ENCODE results near the gene TRNAU1AP.

TRNAU1AP gene

GRCh38 chr1:28551381-28551780 is 1.5 kb upstream of the TRNAU1AP start:
- H2BK15ac ChIP-seq (replicated peaks; ENCODE audit: low read depth): no peak overlapping the region
- no peak overlapping the region for H3K56ac ChIP-seq (ENCODE audit: low read length)
- no peaks in the 10 kb centered on the region for H3K36me3 ChIP-seq (ENCODE audit: control insufficient read depth, insufficient read depth, low read length)
- no CpG with 5 or more reads among the region's 6 CpGs for WGBS (ENCODE audit: extremely low coverage, insufficient coverage, low lambda C conversion rate)
- H3K4me2 ChIP-seq (ENCODE audit: low read length): no peak overlapping the region
- no peak overlapping the region for H4K8ac ChIP-seq (ENCODE audit: low read depth, low read length)
- peaks cover 2% of the 10 kb centered on the region for H3K79me2 ChIP-seq (ENCODE audit: control insufficient read depth, insufficient read depth, low read length)
- no peak overlapping the region for H2AK5ac ChIP-seq (ENCODE audit: low read length)
- H3K4me3 ChIP-seq (ENCODE audit: low read length): no peak overlapping the region
- no peak overlapping the region for H2BK5ac ChIP-seq (ENCODE audit: low read length)
- no peak overlapping the region for H3K4ac ChIP-seq (ENCODE audit: low read depth, low read length)
- H3K27ac ChIP-seq (ENCODE audit: low read depth, low read length): no peak overlapping the region
- no peak overlapping the region for H3K23ac ChIP-seq (ENCODE audit: low read length)
- no peak overlapping the region for H3K18ac ChIP-seq (ENCODE audit: low read length)
- no peak for DNase-seq
- no peak overlapping the region for H3K9ac ChIP-seq (ENCODE audit: low read length)
- no peaks in the 10 kb centered on the region for H3K27me3 ChIP-seq (ENCODE audit: insufficient read depth, low read length, poor library complexity)
- no peak overlapping the region for H2BK120ac ChIP-seq (ENCODE audit: low read depth, low read length)
- no peaks in the 10 kb centered on the region for H3K4me1 ChIP-seq (ENCODE audit: control insufficient read depth, low read depth, low read length)
- peaks cover 2% of the 10 kb centered on the region for H3K79me1 ChIP-seq (ENCODE audit: low read length)
- H4K5ac ChIP-seq (ENCODE audit: low read length): no peak overlapping the region

- Histone ChIP-seq H2AK5ac (ENCODE audit: low read length) (no peak overlapping the region), H2BK5ac (ENCODE audit: low read length) (no peak overlapping the region), H3K18ac (ENCODE audit: low read length) (no peak overlapping the region), H3K36me3 (ENCODE audit: control insufficient read depth, insufficient read depth, low read length) (peaks cover 12% of the 10 kb centered on the region), H3K4ac (ENCODE audit: low read depth, low read length) (no peak overlapping the region), H2BK120ac (ENCODE audit: low read depth, low read length) (no peak overlapping the region), H4K8ac (ENCODE audit: low read depth, low read length) (no peak overlapping the region), H3K4me3 (ENCODE audit: low read length) (no peak overlapping the region), H3K27ac (ENCODE audit: low read depth, low read length) (no peak overlapping the region), H4K5ac (ENCODE audit: low read length) (no peak overlapping the region), H3K9ac (ENCODE audit: low read length) (no peak overlapping the region), H3K23ac (ENCODE audit: low read length) (no peak overlapping the region), H2BK15ac (replicated peaks; ENCODE audit: low read depth) (no peak overlapping the region), H3K4me2 (ENCODE audit: low read length) (no peak overlapping the region), H3K79me2 (ENCODE audit: control insufficient read depth, insufficient read depth, low read length) (no peaks in the 10 kb centered on the region), H3K56ac (ENCODE audit: low read length) (no peak overlapping the region), H3K4me1 (ENCODE audit: control insufficient read depth, low read depth, low read length) (no peaks in the 10 kb centered on the region), H3K27me3 (ENCODE audit: insufficient read depth, low read length, poor library complexity) (no peaks in the 10 kb centered on the region), H3K79me1 (ENCODE audit: low read length) (no peaks in the 10 kb centered on the region)
- no CpG with 5 or more reads among the region's 3 CpGs for WGBS (ENCODE audit: extremely low coverage, insufficient coverage, low lambda C conversion rate)
- no peak for DNase-seq
Measured at GRCh38 chr1:28560886-28561285, 8.0 kb downstream of the TRNAU1AP start.

- Histone ChIP-seq H3K36me3 (ENCODE audit: control insufficient read depth, insufficient read depth, low read length) (peaks cover 18% of the 10 kb centered on the region), H4K8ac (ENCODE audit: low read depth, low read length) (no peak overlapping the region), H2BK15ac (replicated peaks; ENCODE audit: low read depth) (no peak overlapping the region), H4K5ac (ENCODE audit: low read length) (no peak overlapping the region), H3K18ac (ENCODE audit: low read length) (no peak overlapping the region), H3K79me1 (ENCODE audit: low read length) (no peaks in the 10 kb centered on the region), H3K56ac (ENCODE audit: low read length) (no peak overlapping the region), H3K23ac (ENCODE audit: low read length) (no peak overlapping the region), H2BK5ac (ENCODE audit: low read length) (no peak overlapping the region), H3K27me3 (ENCODE audit: insufficient read depth, low read length, poor library complexity) (no peaks in the 10 kb centered on the region), H3K4me3 (ENCODE audit: low read length) (no peak overlapping the region), H2BK120ac (ENCODE audit: low read depth, low read length) (no peak overlapping the region), H3K4me2 (ENCODE audit: low read length) (no peak overlapping the region), H3K9ac (ENCODE audit: low read length) (no peak overlapping the region), H3K4ac (ENCODE audit: low read depth, low read length) (no peak overlapping the region), H3K27ac (ENCODE audit: low read depth, low read length) (no peak overlapping the region), H3K4me1 (ENCODE audit: control insufficient read depth, low read depth, low read length) (no peaks in the 10 kb centered on the region), H2AK5ac (ENCODE audit: low read length) (no peak overlapping the region), H3K79me2 (ENCODE audit: control insufficient read depth, insufficient read depth, low read length) (no peaks in the 10 kb centered on the region)
- DNase-seq: no peak
Measured at GRCh38 chr1:28564310-28564709, 11.4 kb downstream of the TRNAU1AP start.

GRCh38 chr1:28565040-28565439 is 12.2 kb downstream of the TRNAU1AP start:
- Histone ChIP-seq H3K56ac (ENCODE audit: low read length) (no peak overlapping the region), H3K18ac (ENCODE audit: low read length) (no peak overlapping the region)

GRCh38 chr1:28565726-28566125 is 12.8 kb downstream of the TRNAU1AP start:
- Histone ChIP-seq H3K27ac (ENCODE audit: low read depth, low read length) (no peak overlapping the region), H2BK120ac (ENCODE audit: low read depth, low read length) (no peak overlapping the region), H3K18ac (ENCODE audit: low read length) (no peak overlapping the region), H3K4me2 (ENCODE audit: low read length) (no peak overlapping the region), H3K4ac (ENCODE audit: low read depth, low read length) (no peak overlapping the region), H3K4me1 (ENCODE audit: control insufficient read depth, low read depth, low read length) (no peaks in the 10 kb centered on the region), H2BK5ac (ENCODE audit: low read length) (no peak overlapping the region), H3K79me2 (ENCODE audit: control insufficient read depth, insufficient read depth, low read length) (no peaks in the 10 kb centered on the region), H3K56ac (ENCODE audit: low read length) (no peak overlapping the region), H3K79me1 (ENCODE audit: low read length) (no peaks in the 10 kb centered on the region), H3K9ac (ENCODE audit: low read length) (no peak overlapping the region), H3K4me3 (ENCODE audit: low read length) (no peak overlapping the region), H2BK15ac (replicated peaks; ENCODE audit: low read depth) (no peak overlapping the region), H3K23ac (ENCODE audit: low read length) (no peak overlapping the region), H2AK5ac (ENCODE audit: low read length) (no peak overlapping the region), H4K5ac (ENCODE audit: low read length) (no peak overlapping the region), H3K27me3 (ENCODE audit: insufficient read depth, low read length, poor library complexity) (no peaks in the 10 kb centered on the region), H4K8ac (ENCODE audit: low read depth, low read length) (no peak overlapping the region), H3K36me3 (ENCODE audit: control insufficient read depth, insufficient read depth, low read length) (peaks cover 17% of the 10 kb centered on the region)
- no CpG with 5 or more reads among the region's 6 CpGs for WGBS (ENCODE audit: extremely low coverage, insufficient coverage, low lambda C conversion rate)
- no peak for DNase-seq

More at GRCh38 chr1:28565040-28565439, 12.2 kb downstream of the TRNAU1AP start:
- H4K5ac ChIP-seq (ENCODE audit: low read length): no peak overlapping the region
- no CpG with 5 or more reads among the region's 7 CpGs for WGBS (ENCODE audit: extremely low coverage, insufficient coverage, low lambda C conversion rate)
- DNase-seq: no peak
- H3K4me2 ChIP-seq (ENCODE audit: low read length): no peak overlapping the region
- H3K23ac ChIP-seq (ENCODE audit: low read length): no peak overlapping the region
- no peak overlapping the region for H3K4me3 ChIP-seq (ENCODE audit: low read length)
- H4K8ac ChIP-seq (ENCODE audit: low read depth, low read length): no peak overlapping the region
- no peak overlapping the region for H3K9ac ChIP-seq (ENCODE audit: low read length)
- no peak overlapping the region for H2BK120ac ChIP-seq (ENCODE audit: low read depth, low read length)
- H3K79me1 ChIP-seq (ENCODE audit: low read length): no peaks in the 10 kb centered on the region
- H2AK5ac ChIP-seq (ENCODE audit: low read length): no peak overlapping the region
- peaks cover 18% of the 10 kb centered on the region for H3K36me3 ChIP-seq (ENCODE audit: control insufficient read depth, insufficient read depth, low read length)
- H3K79me2 ChIP-seq (ENCODE audit: control insufficient read depth, insufficient read depth, low read length): no peaks in the 10 kb centered on the region
- H2BK15ac ChIP-seq (replicated peaks; ENCODE audit: low read depth): no peak overlapping the region
- H3K27ac ChIP-seq (ENCODE audit: low read depth, low read length): no peak overlapping the region
- H2BK5ac ChIP-seq (ENCODE audit: low read length): no peak overlapping the region
- no peaks in the 10 kb centered on the region for H3K27me3 ChIP-seq (ENCODE audit: insufficient read depth, low read length, poor library complexity)
- H3K4me1 ChIP-seq (ENCODE audit: control insufficient read depth, low read depth, low read length): no peaks in the 10 kb centered on the region
- H3K4ac ChIP-seq (ENCODE audit: low read depth, low read length): no peak overlapping the region

- Histone ChIP-seq H2AK5ac (ENCODE audit: low read length) (no peak overlapping the region), H2BK15ac (replicated peaks; ENCODE audit: low read depth) (no peak overlapping the region), H3K4ac (ENCODE audit: low read depth, low read length) (no peak overlapping the region), H3K56ac (ENCODE audit: low read length) (no peak overlapping the region), H2BK5ac (ENCODE audit: low read length) (no peak overlapping the region), H3K36me3 (ENCODE audit: control insufficient read depth, insufficient read depth, low read length) (peaks cover 14% of the 10 kb centered on the region), H3K23ac (ENCODE audit: low read length) (no peak overlapping the region), H4K8ac (ENCODE audit: low read depth, low read length) (no peak overlapping the region), H3K4me1 (ENCODE audit: control insufficient read depth, low read depth, low read length) (no peaks in the 10 kb centered on the region), H3K27me3 (ENCODE audit: insufficient read depth, low read length, poor library complexity) (no peaks in the 10 kb centered on the region), H3K4me3 (ENCODE audit: low read length) (no peak overlapping the region), H3K79me1 (ENCODE audit: low read length) (no peaks in the 10 kb centered on the region), H3K9ac (ENCODE audit: low read length) (no peak overlapping the region), H2BK120ac (ENCODE audit: low read depth, low read length) (no peak overlapping the region), H4K5ac (ENCODE audit: low read length) (no peak overlapping the region), H3K4me2 (ENCODE audit: low read length) (no peak overlapping the region), H3K18ac (ENCODE audit: low read length) (no peak overlapping the region), H3K27ac (ENCODE audit: low read depth, low read length) (no peak overlapping the region), H3K79me2 (ENCODE audit: control insufficient read depth, insufficient read depth, low read length) (no peaks in the 10 kb centered on the region)
- no peak for DNase-seq
- no CpG with 5 or more reads among the region's 2 CpGs for WGBS (ENCODE audit: extremely low coverage, insufficient coverage, low lambda C conversion rate)
Measured at GRCh38 chr1:28566931-28567330, 14.0 kb downstream of the TRNAU1AP start.

All from mesendoderm (in vitro differentiated cells).